Left renal pelvis (tissue), 4 donors: ENCODE measurements around the gene OLIG1. TPM values are rescaled to one million over a fixed set of nuclear protein-coding genes. Genes with fewer than 3 reads are reported as not detected.

ENCODE experiments used
- DNase-seq, 4 donors: peaks; one replicate each; pipeline ENCODE4 v3.0.0-alpha.2; 2013; ENCODE audit warnings: low read depth in 4 of 4, low spot score in 3 of 4
- polyA plus RNA-seq, 4 donors: library from polyadenylated mRNA; unstranded; fragments of 120-200 nt; gene quantifications; one replicate each; pipeline ENCODE4 v1.2.1, GENCODE V29; 2013; ENCODE audit not compliant: insufficient read length in 4 of 4

Gene OLIG1
- polyA plus RNA-seq, 4 donors: 0.16 to 0.31 TPM; not detected in 2

DNA sequence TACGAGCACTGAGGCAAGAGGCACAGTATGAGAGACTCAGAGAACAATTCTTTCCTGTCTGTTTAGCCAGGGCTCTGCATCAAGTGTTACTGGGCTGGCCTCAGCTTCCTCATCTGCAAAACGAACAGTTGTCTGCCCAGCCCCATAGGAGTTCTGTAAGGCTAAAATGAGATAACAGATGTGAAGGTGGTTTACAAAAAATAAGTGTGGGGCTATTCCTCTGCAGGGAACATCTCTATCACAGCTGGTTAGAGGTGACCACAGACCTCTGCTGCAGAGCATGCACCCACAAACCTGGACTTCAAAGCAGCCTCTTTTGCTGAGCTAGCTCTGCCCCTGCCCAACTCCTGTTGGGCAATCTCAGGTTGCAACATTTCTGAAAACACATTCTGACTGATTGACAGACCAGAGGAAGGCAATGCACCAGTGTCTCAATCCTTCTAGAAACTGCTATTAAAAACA lies 10.5 kb upstream of the OLIG1 start:
- no peak for DNase-seq

DNA sequence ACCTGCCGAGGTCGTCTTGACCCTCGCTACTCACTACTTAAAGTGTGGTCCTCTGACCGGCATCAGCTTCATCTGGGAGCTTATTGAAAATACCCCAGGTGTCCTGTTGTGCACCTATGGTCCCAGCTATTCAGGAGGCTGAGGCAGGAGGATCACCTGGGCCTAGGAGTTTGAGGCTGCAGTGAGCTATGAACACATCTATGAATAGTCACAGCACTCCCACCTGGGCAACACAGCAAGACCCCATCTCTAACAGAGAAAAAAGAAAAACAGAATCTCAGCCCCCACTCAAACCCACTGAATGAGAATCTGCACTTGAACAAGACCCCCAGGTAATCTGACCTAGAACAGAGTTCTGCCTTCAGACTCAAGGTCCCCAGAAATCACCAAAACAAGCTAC lies 8.7 kb upstream of the OLIG1 start:
- DNase-seq: no peak

DNA sequence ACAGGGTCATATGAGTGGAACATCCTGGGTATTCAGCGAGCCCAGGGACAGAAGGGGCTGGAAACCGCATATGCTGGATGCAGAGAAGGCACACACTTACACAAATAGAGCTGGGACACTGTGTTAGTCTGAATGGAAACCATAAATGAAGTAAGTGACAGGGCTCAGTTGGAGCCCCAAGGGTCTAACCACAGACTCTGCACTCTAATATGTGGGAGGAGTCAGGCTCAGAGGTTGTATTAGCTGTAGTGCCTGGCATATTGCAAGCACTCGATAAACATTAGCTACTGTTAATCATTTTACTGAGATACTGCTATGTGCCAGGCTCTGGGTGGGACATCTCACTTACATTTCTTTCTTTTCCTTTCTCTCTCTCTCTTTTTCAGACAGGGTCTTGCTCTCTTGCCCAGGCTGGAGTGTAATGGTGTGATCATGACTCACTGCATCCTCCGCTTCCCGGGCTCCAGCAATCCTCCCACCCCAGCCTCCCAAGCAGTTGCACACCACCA lies 6.5 kb upstream of the OLIG1 start:
- no peak for DNase-seq

DNA sequence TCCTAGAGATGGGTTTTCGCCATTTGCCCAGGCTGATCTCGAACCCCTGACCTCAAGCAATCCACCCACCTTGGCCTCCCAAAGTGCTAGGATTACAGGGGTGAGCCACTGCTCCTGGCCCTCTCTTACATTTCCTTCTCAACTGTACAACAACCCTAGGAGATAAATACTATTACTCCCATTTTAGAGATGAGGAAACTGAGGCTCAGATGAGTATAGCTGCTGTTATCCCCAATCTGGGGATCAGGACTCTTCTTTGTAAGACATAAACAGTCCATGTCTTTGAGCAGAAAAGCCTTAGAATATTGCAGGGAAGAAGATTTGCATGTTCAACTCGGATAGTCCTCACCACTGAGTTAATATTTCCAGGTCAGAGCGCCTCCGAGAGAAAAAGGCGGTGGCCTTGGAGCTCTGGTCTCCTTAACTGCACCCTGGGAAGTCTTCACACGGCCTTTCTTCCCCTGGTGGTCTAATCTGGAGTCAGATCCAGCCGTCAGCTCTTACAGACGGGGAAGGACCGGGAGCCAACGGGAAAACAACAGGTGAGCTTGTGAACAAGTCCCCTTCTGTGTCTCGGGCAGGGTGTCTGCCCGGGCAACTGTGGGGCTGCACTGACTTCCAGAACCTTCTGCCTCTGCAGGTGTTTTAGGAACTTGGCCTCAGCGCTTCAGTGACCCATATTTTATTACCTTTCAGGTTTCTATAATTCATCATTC lies 5.9 kb upstream of the OLIG1 start:
- no peak for DNase-seq

DNA sequence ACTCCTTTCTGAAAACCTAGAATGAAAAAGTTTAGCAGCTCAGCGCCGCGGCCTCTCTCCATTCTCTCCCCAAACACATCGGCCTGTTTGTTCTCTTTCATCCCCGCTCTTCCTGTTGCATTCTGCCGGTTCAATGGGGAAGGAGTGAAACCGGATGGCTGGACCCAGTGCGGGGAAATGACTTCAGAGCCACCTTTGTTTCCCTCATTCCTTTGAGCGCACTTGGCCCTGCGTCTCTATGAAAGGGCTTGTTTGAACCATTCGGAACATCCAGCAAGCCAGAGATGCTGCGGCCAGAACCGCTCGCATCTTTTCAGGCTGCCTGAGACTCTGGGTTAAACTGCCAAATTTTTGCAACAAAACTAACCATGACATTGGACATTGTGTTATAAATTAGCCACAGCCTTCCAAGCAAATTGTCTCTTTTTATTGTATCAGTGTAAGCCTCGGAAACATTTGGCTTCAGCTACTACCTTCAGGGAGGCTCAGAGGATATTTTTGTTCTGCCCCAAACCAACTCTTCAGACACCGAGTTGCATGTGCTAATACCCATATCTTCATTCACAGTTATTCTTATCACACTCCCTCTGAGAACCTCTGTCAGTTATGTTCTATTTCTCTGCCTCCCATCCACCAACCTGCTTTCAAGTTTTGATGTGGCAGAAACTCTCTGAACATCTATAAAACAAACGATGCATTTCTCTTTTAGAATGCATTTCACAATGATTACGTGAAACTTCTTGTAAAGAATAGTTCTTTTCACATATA lies 5.1 kb upstream of the OLIG1 start:
- no peak for DNase-seq

DNA sequence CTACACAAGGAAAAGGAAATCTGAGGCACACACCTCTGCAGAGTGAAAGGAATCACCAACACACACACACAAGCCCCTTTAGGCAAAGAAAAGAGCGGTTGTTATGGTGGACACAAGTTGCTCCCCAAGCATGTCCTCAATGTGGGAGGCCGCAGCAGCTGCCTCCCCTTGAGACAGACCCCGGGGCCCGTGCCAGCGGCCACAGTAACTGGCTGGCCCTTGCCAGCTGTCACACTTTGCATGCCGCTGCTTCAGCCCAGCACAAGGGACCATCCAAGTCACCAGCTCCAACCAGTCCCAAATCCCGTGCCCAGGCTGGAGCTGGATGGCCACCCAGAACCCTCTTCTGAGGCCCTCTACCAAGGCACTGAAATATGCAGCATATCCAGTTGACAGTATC lies 2.9 kb upstream of the OLIG1 start:
- DNase-seq: no peak

DNA sequence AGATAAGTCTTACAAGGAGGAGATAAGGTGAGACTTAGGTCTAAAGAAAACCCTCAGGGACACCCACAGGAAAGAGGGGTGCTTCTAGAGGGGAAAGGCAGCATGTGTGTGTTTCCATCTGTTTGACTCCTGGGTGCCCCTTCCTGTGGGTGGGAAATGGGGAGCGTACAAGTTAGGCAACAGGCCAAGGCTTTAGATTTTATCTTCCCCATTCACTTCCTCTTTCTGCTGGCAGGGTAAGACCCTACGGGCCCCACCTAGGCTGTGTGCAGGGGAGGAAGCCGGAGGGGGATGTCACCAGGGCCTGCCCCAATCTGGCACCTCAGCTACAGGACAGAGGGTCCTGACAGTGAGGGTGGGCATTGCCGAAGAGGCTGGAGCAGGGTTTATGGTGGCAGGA lies 2.5 kb upstream of the OLIG1 start:
- DNase-seq: no peak

DNA sequence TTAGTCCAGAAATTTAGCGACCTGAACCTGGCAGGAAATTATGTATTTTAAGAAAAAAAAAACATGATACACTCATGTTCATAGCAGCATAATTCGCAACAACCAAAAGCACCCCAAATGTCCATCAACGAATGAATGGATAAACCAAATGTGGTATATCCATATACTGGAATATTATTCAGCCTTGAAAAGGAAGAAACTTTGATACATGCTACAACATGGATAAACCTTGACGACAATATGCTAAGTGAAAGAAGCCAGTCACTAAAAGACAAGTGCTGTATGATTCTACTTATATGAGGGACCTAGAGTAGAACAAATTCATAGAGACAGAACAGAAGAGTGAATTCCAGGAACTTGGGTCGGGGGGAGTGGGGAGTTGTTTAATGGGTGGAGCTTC lies 698 bp upstream of the OLIG1 start:
- DNase-seq: no peak

DNA sequence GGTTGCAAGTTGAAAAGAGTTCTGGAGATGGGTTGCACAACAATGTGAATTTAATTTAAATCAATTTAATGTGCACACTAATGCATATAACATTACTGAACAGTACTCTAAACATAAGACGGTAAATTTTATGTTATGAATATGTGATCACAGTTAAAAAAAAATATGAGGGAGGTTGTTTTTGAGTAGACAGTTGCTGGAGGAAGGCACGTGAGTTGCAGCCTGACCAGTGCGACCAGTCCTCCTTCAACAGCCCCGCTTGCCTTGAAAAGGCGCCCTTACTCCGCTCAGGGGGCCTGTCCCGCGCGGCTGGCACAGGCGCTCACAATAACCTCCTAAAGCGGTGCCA lies 322 bp upstream of the OLIG1 start:
- DNase-seq: no peak

DNA sequence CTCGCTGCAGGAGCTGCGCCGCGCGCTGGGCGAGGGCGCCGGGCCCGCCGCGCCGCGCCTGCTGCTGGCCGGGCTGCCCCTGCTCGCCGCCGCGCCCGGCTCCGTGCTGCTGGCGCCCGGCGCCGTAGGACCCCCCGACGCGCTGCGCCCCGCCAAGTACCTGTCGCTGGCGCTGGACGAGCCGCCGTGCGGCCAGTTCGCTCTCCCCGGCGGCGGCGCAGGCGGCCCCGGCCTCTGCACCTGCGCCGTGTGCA lies 730 bp downstream of the OLIG1 start:
- no peak for DNase-seq

DNA sequence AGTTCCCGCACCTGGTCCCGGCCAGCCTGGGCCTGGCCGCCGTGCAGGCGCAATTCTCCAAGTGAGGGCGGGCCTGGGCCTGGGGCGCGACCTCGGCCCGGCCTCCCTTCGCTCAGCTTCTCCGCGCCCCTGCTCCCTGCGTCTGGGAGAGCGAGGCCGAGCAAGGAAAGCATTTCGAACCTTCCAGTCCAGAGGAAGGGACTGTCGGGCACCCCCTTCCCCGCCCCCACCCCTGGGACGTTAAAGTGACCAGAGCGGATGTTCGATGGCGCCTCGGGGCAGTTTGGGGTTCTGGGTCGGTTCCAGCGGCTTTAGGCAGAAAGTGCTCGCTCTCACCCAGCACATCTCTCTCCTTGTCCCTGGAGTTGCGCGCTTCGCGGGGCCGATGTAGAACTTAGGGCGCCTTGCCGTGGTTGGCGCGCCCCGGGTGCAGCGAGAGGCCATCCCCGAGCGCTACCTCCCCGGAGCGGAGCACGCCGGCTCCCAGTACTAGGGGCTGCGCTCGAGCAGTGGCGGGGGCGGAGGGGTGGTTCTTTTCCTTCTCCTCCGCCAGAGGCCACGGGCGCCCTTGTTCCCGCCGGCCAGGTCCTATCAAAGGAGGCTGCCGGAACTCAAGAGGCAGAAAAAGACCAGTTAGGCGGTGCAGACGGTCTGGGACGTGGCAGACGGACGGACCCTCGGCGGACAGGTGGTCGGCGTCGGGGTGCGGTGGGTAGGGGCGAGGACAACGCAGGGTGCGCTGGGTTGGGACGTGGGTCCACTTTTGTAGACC lies 1.2 kb downstream of the OLIG1 start:
- no peak for DNase-seq

DNA sequence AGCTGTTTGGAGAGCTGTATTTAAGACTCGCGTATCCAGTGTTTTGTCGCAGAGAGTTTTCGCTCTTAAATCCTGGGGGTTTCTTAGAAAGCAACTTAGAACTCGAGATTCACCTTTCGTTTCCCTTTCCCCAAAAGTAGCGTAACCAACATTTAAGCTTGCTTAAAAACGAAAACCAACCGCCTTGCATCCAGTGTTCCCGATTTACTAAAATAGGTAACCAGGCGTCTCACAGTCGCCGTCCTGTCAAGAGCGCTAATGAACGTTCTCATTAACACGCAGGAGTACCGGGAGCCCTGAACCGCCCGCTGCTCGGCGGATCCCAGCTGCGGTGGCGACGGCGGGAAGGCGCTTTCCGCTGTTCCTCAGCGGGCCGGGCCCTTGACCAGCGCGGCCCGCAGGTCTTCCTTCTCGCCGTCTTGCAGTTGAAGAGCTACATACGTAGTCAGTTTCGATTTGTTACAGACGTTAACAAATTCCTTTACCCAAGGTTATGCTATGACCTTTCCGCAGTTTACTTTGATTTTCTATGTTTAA lies 1.9 kb downstream of the OLIG1 start:
- DNase-seq: no peak

DNA sequence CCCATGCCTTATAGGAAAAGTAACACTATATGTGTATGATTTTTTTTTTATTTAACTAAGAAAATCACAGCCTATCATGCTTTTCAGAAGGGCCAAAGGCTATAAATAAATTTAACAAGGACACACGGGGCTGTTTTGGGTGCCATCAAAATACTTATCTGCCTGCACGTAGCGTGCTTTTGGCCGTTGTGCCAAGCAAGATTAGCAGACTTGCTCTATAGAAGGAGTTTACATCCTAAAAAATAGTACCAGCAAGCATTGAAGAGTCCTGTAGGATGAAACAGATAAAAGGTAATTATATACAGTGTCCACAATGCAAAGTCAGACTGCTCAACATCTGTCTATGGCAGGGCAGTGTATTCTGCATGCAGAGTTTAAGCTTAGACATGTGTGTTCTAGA lies 3.7 kb downstream of the OLIG1 start:
- no peak for DNase-seq

DNA sequence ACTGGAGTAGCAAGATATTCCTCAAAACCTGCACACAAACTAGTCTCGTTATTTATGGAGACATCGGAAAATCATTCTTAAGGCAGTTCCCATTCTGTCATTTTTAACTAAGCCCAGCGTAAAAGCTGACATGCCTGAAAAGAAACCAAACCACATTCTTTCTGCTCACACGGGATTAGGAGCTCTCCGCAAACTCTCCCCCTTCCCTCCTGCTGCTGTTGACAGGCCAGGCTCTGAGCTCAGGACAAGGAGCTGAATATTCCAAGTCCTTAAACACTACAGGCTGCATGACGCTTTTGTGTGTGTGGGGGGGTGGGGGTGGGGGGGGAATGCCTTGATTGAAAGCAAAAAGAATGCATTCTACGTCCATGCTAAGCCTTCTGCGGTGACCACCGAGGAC lies 5.2 kb downstream of the OLIG1 start:
- DNase-seq: no peak

DNA sequence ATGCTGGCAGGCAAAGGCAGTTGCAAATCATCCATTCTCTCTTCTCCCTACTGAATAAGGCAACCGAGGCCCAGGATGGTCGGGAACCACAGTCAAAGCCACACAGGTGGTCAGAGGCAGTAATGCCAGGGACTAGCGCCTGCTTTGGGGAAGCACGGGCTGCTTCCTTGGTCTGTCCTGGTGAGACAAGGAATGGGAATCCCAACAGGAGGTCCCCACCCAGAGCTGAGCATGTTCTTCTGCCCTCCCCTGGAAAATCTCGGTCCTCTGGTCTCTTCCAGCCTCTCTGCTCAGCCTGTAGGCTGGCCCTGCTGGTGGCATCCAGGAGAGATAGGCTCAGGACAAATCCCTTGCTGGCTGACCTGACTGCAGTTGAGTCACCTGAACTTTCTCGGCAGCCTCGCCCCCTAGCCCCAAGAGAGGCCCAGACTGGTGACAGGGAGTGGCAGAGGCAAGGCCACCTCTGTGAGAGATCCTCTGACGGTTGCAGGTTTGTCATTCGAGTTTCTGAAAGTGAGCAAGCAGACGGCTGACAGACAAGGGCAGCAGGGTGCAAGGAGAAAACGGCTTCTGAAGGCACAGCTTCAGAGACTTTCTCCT lies 5.8 kb downstream of the OLIG1 start:
- no peak for DNase-seq

DNA sequence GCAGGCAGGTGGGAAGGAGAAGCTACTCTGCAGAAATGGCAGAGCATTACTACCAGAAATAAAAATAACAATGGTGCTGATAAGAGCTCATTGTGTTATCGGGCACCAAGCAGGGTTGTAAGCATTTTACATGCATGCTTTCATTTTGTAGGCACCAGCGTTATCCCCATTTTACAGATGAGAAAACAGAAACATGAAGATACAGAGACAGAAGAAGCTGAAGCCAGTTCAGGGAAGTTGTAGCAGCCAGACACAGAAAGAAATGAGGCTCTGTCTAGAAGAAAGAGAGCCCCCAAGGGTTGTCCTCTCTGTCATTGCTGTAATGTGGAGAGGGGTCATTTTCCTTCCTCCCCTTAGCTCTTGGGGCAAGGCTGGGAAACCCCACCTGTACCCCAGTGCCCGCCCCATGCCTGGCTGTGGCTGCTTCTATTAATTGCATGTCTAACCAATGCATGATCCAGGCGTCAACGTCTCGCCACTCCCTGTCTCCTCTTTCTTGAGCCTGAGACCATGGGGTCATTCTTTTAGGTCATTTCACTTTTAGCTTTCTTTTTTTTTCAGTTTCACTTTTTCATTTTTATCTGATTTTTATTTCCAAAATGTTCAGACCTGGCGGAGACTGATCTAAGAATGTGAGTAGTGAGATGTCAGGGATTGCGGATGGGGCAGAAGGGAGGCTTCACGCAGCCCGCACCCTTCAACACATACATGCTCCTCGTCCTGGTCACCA lies 6.8 kb downstream of the OLIG1 start:
- DNase-seq: no peak

DNA sequence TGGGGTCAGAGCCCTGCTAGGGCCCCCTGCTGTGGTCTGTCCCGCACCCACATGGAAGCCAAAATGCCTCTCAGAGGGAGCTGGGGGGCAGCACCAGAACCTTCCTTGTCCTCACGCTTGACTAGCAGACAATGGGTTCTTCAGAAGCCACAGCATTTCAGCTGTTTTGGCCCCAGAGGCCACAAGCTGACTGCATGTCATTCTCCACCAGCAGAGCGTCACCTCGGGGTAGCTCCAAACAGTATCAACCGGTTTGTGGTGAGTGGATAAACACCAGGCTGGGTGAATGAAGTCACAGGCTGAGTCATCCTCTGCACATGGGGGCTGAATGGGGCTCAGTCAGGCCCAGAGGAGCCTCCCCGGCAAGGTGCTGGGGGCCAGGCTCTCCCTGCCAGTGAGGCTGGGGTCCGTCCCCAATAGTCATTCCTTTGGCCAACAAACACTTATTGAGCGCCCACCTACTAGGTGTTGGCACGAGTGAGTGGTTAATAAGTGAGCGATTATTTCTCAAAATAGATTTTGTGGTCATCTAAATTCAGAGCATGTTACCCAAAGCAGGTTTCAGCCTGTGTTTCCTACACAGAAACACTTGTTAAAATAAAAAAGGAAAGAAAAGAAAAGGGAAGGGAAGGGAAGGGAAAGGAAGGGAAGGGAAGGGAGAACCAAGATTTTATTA lies 9.1 kb downstream of the OLIG1 start:
- DNase-seq: no peak

DNA sequence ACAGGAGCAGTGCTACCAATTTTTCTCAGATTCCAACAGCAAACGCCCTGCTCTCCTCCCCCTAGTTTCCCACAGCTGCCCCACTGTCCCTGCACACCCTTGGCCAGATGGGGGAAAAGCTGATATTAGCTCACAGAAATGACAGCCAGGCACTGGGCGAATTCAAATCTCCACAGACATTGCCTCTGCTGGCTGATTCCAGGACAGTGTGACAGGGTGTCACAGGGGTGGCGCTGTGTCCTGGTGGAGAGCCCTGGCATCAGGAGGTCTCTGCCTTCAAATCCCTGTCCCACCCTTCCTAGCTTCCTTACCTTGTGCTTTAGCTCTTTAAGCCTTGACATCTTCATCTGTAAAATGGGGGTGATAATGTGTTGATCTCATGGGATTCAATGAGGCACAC lies 10.4 kb downstream of the OLIG1 start:
- no peak for DNase-seq

DNA sequence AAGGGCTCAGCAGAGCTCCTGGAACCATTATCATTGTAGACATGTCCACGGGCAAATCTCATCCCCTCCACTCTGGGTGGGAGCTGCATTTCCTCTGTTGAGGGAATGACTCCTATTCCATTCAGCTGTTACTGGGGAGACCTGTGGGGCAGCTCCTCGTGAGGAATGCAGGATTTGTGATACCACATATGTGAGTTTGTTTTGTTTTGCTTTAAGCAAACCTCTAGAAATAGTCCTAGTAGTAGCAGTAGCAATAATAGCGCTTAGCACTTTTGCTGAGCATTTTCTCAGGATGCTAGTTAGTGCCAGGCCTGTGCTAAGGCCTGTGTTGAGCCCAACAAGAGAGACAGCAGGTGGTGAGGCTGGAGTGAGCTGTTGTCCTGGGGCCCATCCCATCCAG lies 10.8 kb downstream of the OLIG1 start:
- no peak for DNase-seq

DNA sequence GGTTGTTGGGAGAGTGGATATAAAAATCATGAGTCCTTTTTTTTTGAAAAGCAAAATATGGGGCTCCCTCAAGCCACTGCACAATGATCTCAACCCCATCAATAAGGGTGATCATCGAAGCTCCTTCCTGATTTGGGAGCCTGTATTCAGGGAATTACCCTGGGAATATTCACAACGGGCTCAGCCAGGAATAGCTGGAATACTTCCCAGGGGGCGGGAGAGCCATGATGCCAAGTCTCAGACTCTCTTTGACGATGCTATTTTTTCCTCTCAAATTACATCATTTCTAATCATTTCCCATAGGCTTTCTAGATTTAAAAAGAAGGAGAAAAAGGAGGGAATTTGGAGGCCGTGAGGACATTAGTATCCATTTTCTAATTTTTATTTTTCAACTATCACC lies 18.4 kb downstream of the OLIG1 start:
- DNase-seq: no peak
